NCI-H1694 treated with DMSO at 0.1 percent for 48 hours (cell line): Measurements from ENCODE around the gene CBX5.
A peak's percentile ranks its signal among the peaks of the same experiment; 100 is the strongest.
"Not testable (repeated sequence)": the region's sequence is repeated elsewhere in the genome, so short reads cannot be mapped to it uniquely, and the experiment has no call there.

Experiments used
- DNase-seq: peaks from one replicate; lab custom pipeline; 2025; lab: John Stamatoyannopoulos, UW

The CBX5 gene

GRCh38 chr12:54294152-54294952 lies 14.4 kb upstream of the CBX5 start:
- no peak for DNase-seq

- DNase-seq, result no peak
Observed at GRCh38 chr12:54292931-54293241, 13.0 kb upstream of the CBX5 start.

GRCh38 chr12:54292083-54292930 lies 12.4 kb upstream of the CBX5 start:
- no peak for DNase-seq

- DNase-seq, result no peak
Observed at GRCh38 chr12:54287261-54288157, 7.6 kb upstream of the CBX5 start.

GRCh38 chr12:54286042-54287030 lies 6.4 kb upstream of the CBX5 start:
- no peak for DNase-seq

- no peak for DNase-seq
Observed at GRCh38 chr12:54285150-54286041, 5.5 kb upstream of the CBX5 start.

GRCh38 chr12:54284070-54284780 lies 4.3 kb upstream of the CBX5 start:
- not testable (repeated sequence) for DNase-seq

GRCh38 chr12:54282949-54283593 lies 3.1 kb upstream of the CBX5 start:
- DNase-seq, result no peak

GRCh38 chr12:54281694-54282093 lies 1.8 kb upstream of the CBX5 start:
- DNase-seq, result not testable (repeated sequence)

GRCh38 chr12:54281261-54281638 lies 1.3 kb upstream of the CBX5 start:
- not testable (repeated sequence) for DNase-seq

- peak; percentile 99 for DNase-seq
Observed at GRCh38 chr12:54280468-54281260, 742 bp upstream of the CBX5 start, which contains the start of gene HNRNPA1. Gene HNRNPA1, plus strand, starts transcription at chr12:54280726. Its CDS starts 82 bp downstream, at chr12:54280808.

- no peak for DNase-seq
Observed at GRCh38 chr12:54279227-54279631, 693 bp downstream of the CBX5 start.

GRCh38 chr12:54277823-54278276 lies 2.1 kb downstream of the CBX5 start:
- no peak for DNase-seq

GRCh38 chr12:54276368-54276767 lies 3.6 kb downstream of the CBX5 start:
- no peak for DNase-seq

- no peak for DNase-seq
Observed at GRCh38 chr12:54273981-54274380, 5.9 kb downstream of the CBX5 start.

- no peak for DNase-seq
Observed at GRCh38 chr12:54272214-54272613, 7.7 kb downstream of the CBX5 start.

GRCh38 chr12:54270345-54270744 lies 9.6 kb downstream of the CBX5 start:
- no peak for DNase-seq

GRCh38 chr12:54266852-54267251 lies 13.1 kb downstream of the CBX5 start:
- no peak for DNase-seq
